Measurements from ENCODE around the gene ANKRD44. TPM values are rescaled to one million over a fixed set of nuclear protein-coding genes. Genes with fewer than 3 reads are reported as not detected.

The ANKRD44 gene
- total RNA-seq, 1 donor from 2014 or later: 3.4 TPM

GRCh38 chr2:197075754-197076337 lies 234.7 kb downstream of the ANKRD44 start:
- Mint-ChIP-seq H3K4me3 (no peak overlapping the region), H3K9me3 (no peaks in the 10 kb centered on the region), H3K27me3 (ENCODE audit: insufficient read depth, low read depth) (peaks cover 2% of the 10 kb centered on the region), H3K36me3 (peaks cover 2% of the 10 kb centered on the region), H3K4me1 (peaks cover 43% of the 10 kb centered on the region), H3K27ac (no peak overlapping the region)
- Histone ChIP-seq H3K9ac (no peak overlapping the region), H3K27ac (no peak overlapping the region), H3K36me3 (no peaks in the 10 kb centered on the region), H3K4me1 (peaks cover 14% of the 10 kb centered on the region), H3K79me2 (ENCODE audit: low read depth) (no peaks in the 10 kb centered on the region), H3K4me2 (no peak overlapping the region), H3F3A (ENCODE audit: low read depth) (peaks cover 4% of the 10 kb centered on the region), H4K20me1 (ENCODE audit: low read depth) (no peaks in the 10 kb centered on the region), H3K9me3 (ENCODE audit: low read depth) (no peaks in the 10 kb centered on the region), H2AFZ (replicated peaks) (no peak overlapping the region), H3K27me3 (no peaks in the 10 kb centered on the region), H3K4me3 (no peak overlapping the region)
- peak; percentile 27 for DNase-seq (ENCODE audit: low spot score)
- TF ChIP-seq CTCF (IDR thresholded peaks at IDR 0.05) (peak; percentile 57), EZH2 (IDR thresholded peaks at IDR 0.05) (no peak)

- no peaks in the 10 kb centered on the region for H3K9me3 ChIP-seq (ENCODE audit: low read depth)
- TF ChIP-seq CTCF (IDR thresholded peaks at IDR 0.05) (no peak), EZH2 (IDR thresholded peaks at IDR 0.05) (no peak), EZH2phosphoT487 (IDR thresholded peaks at IDR 0.05) (no peak)
- no peak overlapping the region for H3K4me3 Mint-ChIP-seq
- no peak overlapping the region for H3K27ac ChIP-seq
- H3K9me3 Mint-ChIP-seq: no peaks in the 10 kb centered on the region
- H3K4me1 ChIP-seq: peaks cover 12% of the 10 kb centered on the region
- H3K79me2 ChIP-seq (ENCODE audit: low read depth): no peaks in the 10 kb centered on the region
- no peak overlapping the region for H2AFZ ChIP-seq (replicated peaks)
- H3K4me1 Mint-ChIP-seq: peaks cover 37% of the 10 kb centered on the region
- H3K36me3 Mint-ChIP-seq: peaks cover 2% of the 10 kb centered on the region
- no peaks in the 10 kb centered on the region for H4K20me1 ChIP-seq (ENCODE audit: low read depth)
- no peaks in the 10 kb centered on the region for H3K36me3 ChIP-seq
- no peak overlapping the region for H3K4me2 ChIP-seq
- H3F3A ChIP-seq (ENCODE audit: low read depth): peaks cover 4% of the 10 kb centered on the region
- peaks cover 2% of the 10 kb centered on the region for H3K27me3 Mint-ChIP-seq (ENCODE audit: insufficient read depth, low read depth)
- no peak overlapping the region for H3K9ac ChIP-seq
- no peak for DNase-seq (ENCODE audit: low spot score)
- H3K4me3 ChIP-seq: no peak overlapping the region
- H3K27me3 ChIP-seq: no peaks in the 10 kb centered on the region
- H3K27ac Mint-ChIP-seq: no peak overlapping the region
These were observed 235.3 kb downstream of the ANKRD44 start for GRCh38 chr2:197075281-197075680.

GRCh38 chr2:197073701-197074433 lies 236.7 kb downstream of the ANKRD44 start:
- no peaks in the 10 kb centered on the region for H3K79me2 ChIP-seq (ENCODE audit: low read depth)
- H3F3A ChIP-seq (ENCODE audit: low read depth): peaks cover 4% of the 10 kb centered on the region
- DNase-seq (ENCODE audit: low spot score): peak; percentile 34
- no peaks in the 10 kb centered on the region for H3K9me3 Mint-ChIP-seq
- peaks cover 9% of the 10 kb centered on the region for H3K4me1 ChIP-seq
- no peak overlapping the region for H3K4me2 ChIP-seq
- H2AFZ ChIP-seq (replicated peaks): no peak overlapping the region
- H3K27me3 ChIP-seq: no peaks in the 10 kb centered on the region
- H3K27ac ChIP-seq: no peak overlapping the region
- peak overlapping the region; percentile 40 for H3K4me3 Mint-ChIP-seq
- no peaks in the 10 kb centered on the region for H3K9me3 ChIP-seq (ENCODE audit: low read depth)
- H3K4me3 ChIP-seq: no peak overlapping the region
- peak overlapping the region; percentile 60 for H3K27ac Mint-ChIP-seq
- H3K36me3 ChIP-seq: no peaks in the 10 kb centered on the region
- H3K4me1 Mint-ChIP-seq: peaks cover 27% of the 10 kb centered on the region
- H3K9ac ChIP-seq: no peak overlapping the region
- H3K36me3 Mint-ChIP-seq: peaks cover 2% of the 10 kb centered on the region
- H4K20me1 ChIP-seq (ENCODE audit: low read depth): no peaks in the 10 kb centered on the region
- H3K27me3 Mint-ChIP-seq (ENCODE audit: insufficient read depth, low read depth): peaks cover 2% of the 10 kb centered on the region
- TF ChIP-seq CTCF (IDR thresholded peaks at IDR 0.05) (no peak), EZH2phosphoT487 (IDR thresholded peaks at IDR 0.05) (no peak), EZH2 (IDR thresholded peaks at IDR 0.05) (no peak)
